Heart left ventricle (tissue), 16 donors: Measurements from ENCODE around the gene LGI2. TPM values are rescaled to one million over a fixed set of nuclear protein-coding genes. Genes with fewer than 3 reads are reported as not detected.
"Not testable (repeated sequence)": the region's sequence is repeated elsewhere in the genome, so short reads cannot be mapped to it uniquely, and the experiment has no call there.

Source experiments
- ATAC-seq, 4 donors: fragments of 200-7000 bp; cut with Tn5 transposase; one replicate each; pipeline ENCODE4 v1.9.1; 2020 to 2022; ENCODE audit warnings: moderate library complexity in 4 of 4, mild to moderate bottlenecking in 3 of 4, moderate number of reproducible peaks in 1 of 4
- DNase-seq, 5 donors: peaks; one replicate each; pipeline ENCODE4 v3.0.0-alpha.2; 2020
- H3K27ac ChIP-seq, 12 donors: fragments of 200-600 bp; sonication (generic) in 4 of 12; one replicate each; pipeline versions ENCODE4 v1.5.0 to v1.8.0; 2016 to 2022; ENCODE audit warnings: mild to moderate bottlenecking in 2 of 12
- H3K27me3 ChIP-seq, 9 donors: fragments of 200-600 bp; sonication (generic) in 2 of 9; one replicate each; pipeline versions ENCODE4 v1.5.1 to v1.8.0; 2016 to 2022; ENCODE audit warnings: mild to moderate bottlenecking in 3 of 9
- H3K36me3 ChIP-seq, 9 donors: fragments of 200-600 bp; sonication (generic) in 2 of 9; one replicate each; pipeline versions ENCODE4 v1.5.0 to v1.8.0; 2018 to 2022; ENCODE audit warnings: mild to moderate bottlenecking in 2 of 9
- H3K4me1 ChIP-seq, 12 donors: fragments of 200-600 bp; sonication (generic) in 4 of 12; one replicate each; pipeline versions ENCODE4 v1.5.0 to v1.8.0; 2016 to 2022; ENCODE audit warnings: mild to moderate bottlenecking in 3 of 12
- H3K4me3 ChIP-seq, 12 donors: fragments of 200-600 bp; sonication (generic) in 4 of 12; one replicate each; pipeline versions ENCODE4 v1.5.0 to v1.8.0; 2017 to 2022; ENCODE audit warnings: mild to moderate bottlenecking in 9 of 12, moderate library complexity in 4 of 12
- H3K9me3 ChIP-seq, 12 donors: fragments of 200-600 bp; sonication (generic) in 4 of 12; one replicate each; pipeline versions ENCODE4 v1.5.0 to v1.8.0; 2016 to 2022; ENCODE audit warnings: mild to moderate bottlenecking in 1 of 12
- POLR2A ChIP-seq, 2 donors: fragments of 450-650 bp; IDR thresholded peaks; one replicate each; pipeline ENCODE4 v1.6.1; 2017; ENCODE audit warnings: antibody characterized with exemption in 2 of 2, mild to moderate bottlenecking in 2 of 2, moderate library complexity in 2 of 2
- WGBS, 4 donors: extraction: QIAGEN DNeasy Blood & Tissue Kit in 2 of 4; methylation state at CpG; one replicate each; pipeline versions ENCODE4 v1.1.5 to v1.1.7; 2013 to 2018; 5-methylcytosine and 5-hydroxymethylcytosine counted together
- intact Hi-C, 10 donors: fragments of 100-400 bp; cut with DNase I; formaldehyde crosslinking; loops; one replicate each; pipeline versions ENCODE4 v1.11.1 to v1.14.2; 2022
- polyA plus RNA-seq, 2 donors: library from polyadenylated mRNA; stranded (reverse); fragments of 200-250 nt; gene quantifications; one replicate each; pipeline ENCODE4 v1.2.3, GENCODE V29; 2013
- total RNA-seq, 9 donors: library from RNA; depleted of rRNA in 2 of 9; stranded (reverse); fragments of >200 nt in 2 of 9; fragmentation: NEBNext Ultra II Directional in 3 of 9; extraction: Animal tissue kit (Norgen Biotek cat#: 25700) in 3 of 9; gene quantifications; one replicate each; pipeline versions ENCODE4 v1.1.0 to v1.2.4, GENCODE V29; 2016 to 2023
- TF ChIP-seq, protein P1 (sequence below), 12 donors: fragments of 200-600 bp; sonication (generic) in 4 of 12; IDR thresholded peaks; one replicate each; pipeline versions ENCODE4 v1.5.0 to v1.8.0; 2018 to 2022; ENCODE audit warnings: antibody characterized with exemption in 12 of 12, mild to moderate bottlenecking in 5 of 12
- donor health status: ischemic (EF 13 %, LVEDD 7.1; RV severe dilation, severe dysfunction).
- donor health status: healthy with polysubstance abuse.
- donor health status: DM: no; HTN: yes; CAD: no.
- donor health status: DM: no; HTN: no; CAD: no.
- donor health status: ischemic (EF 25% LVEDD 6.9; RV normal size, moderate dysfunction).
- donor health status: ischemic (EF 25% LVEDD 5.7; RV mildly dilated, moderate dysfunction).
- donor health status: healthy.
- donor health status: DM: yes; HTN: yes; CAD: no.
- donor health status: ischemic (EF 35%, LVEDD 5.7; RV mildly dilated, moderate dysfunction).
- donor health status: nonischemic (EF 11% LVEDD 7.7; RV severe dilation, severe dysfunction).
- donor health status: DM: yes; HTN: yes; CAD: no.
- donor health status: PGD.
- donor health status: ischemic (EF 29% LVEDD 5.4; RV normal size, mild dysfunction).
- donor health status: nonischemic (EF 23%, LVEDD 6.1; RV moderate dilation, normal function).

The LGI2 gene
- total and polyA plus RNA-seq, 11 donors = 0.50 to 10.6 (median 2.4) TPM

DNA sequence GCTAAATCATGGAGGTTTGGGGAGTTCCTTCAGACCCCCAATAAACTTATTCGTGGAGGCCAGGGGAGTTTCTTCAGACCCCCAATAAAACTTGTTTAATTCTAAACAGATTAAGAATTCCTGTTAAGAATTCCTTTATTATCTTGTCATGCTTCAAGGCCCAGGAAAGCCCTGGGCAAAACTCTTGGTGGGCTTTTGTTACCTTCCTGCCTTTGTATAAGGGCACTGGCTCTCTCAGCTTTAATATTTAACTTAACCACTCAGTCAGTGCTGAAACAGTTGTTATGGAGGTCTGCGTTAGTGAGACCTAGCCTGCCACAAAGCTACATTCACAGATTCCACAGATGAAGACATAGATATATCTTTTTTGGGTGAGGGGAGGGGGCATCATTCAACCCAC, 29.0 kb upstream of the LGI2 start:
- ATAC-seq (no peak), DNase-seq (no peak)
- Histone ChIP-seq H3K36me3 (no peaks in the 10 kb centered on the region), H3K9me3 (peaks cover 0 to 4% (median 0%) of the 10 kb centered on the region in 12 donors), H3K4me1 (peaks cover 0 to 20% (median 0%) of the 10 kb centered on the region in 12 donors), H3K27me3 (no peaks in the 10 kb centered on the region), H3K27ac (peak overlapping the region in 6 of 12 donors; percentile 11 to 67 (median 50)), H3K4me3 (no peak overlapping the region)
- intact Hi-C loops = loop anchor here in 1 of 10 donors (10.0 kb wide), 1 partner anchor 75 kb away; no protein-coding TSS in a partner anchor
- 84 to 91% (median 85%) methylated on average over 2 of the region's 2 CpGs for WGBS, 4 donors
- no peak for TF ChIP-seq POLR2A (IDR thresholded peaks at IDR 0.05)
- TF ChIP-seq, protein P1, sequence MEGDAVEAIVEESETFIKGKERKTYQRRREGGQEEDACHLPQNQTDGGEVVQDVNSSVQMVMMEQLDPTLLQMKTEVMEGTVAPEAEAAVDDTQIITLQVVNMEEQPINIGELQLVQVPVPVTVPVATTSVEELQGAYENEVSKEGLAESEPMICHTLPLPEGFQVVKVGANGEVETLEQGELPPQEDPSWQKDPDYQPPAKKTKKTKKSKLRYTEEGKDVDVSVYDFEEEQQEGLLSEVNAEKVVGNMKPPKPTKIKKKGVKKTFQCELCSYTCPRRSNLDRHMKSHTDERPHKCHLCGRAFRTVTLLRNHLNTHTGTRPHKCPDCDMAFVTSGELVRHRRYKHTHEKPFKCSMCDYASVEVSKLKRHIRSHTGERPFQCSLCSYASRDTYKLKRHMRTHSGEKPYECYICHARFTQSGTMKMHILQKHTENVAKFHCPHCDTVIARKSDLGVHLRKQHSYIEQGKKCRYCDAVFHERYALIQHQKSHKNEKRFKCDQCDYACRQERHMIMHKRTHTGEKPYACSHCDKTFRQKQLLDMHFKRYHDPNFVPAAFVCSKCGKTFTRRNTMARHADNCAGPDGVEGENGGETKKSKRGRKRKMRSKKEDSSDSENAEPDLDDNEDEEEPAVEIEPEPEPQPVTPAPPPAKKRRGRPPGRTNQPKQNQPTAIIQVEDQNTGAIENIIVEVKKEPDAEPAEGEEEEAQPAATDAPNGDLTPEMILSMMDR (IDR thresholded peaks at IDR 0.05) = no peak

- WGBS, 4 donors = 92 to 96% (median 92%) methylated on average over 8 of the region's 8 CpGs
- no peak overlapping the region for H3K27ac ChIP-seq
- peaks cover 0 to 20% (median 0%) of the 10 kb centered on the region in 12 donors for H3K4me1 ChIP-seq
- ATAC-seq (no peak), DNase-seq (no peak)
- TF ChIP-seq, protein P1 (IDR thresholded peaks at IDR 0.05) = no peak
- TF ChIP-seq POLR2A (IDR thresholded peaks at IDR 0.05) = no peak
- no peaks in the 10 kb centered on the region for H3K36me3 ChIP-seq
- no peaks in the 10 kb centered on the region for H3K27me3 ChIP-seq
- intact Hi-C loops = loop anchor here in 1 of 10 donors (10.0 kb wide), 1 partner anchor 74 kb away; no protein-coding TSS in a partner anchor
- peaks cover 0 to 4% (median 0%) of the 10 kb centered on the region in 12 donors for H3K9me3 ChIP-seq
- no peak overlapping the region for H3K4me3 ChIP-seq
These were observed 28.1 kb upstream of the LGI2 start for GRCh38 chr4:25058796-25059195.

GRCh38 chr4:25057299-25057698, 26.6 kb upstream of the LGI2 start:
- peaks cover 0 to 20% (median 0%) of the 10 kb centered on the region in 12 donors for H3K4me1 ChIP-seq
- no peaks in the 10 kb centered on the region for H3K27me3 ChIP-seq
- peak in 2 of 4 donors; percentile 23 to 33 for ATAC-seq
- no peak for DNase-seq
- peaks cover 0 to 4% (median 0%) of the 10 kb centered on the region in 12 donors for H3K9me3 ChIP-seq
- no peak overlapping the region for H3K4me3 ChIP-seq
- 36 to 66% (median 58%) methylated on average over 8 of the region's 8 CpGs for WGBS, 4 donors
- intact Hi-C loops = loop anchor here in 1 of 10 donors (10.0 kb wide), 1 partner anchor 72 kb away; no protein-coding TSS in a partner anchor
- no peaks in the 10 kb centered on the region for H3K36me3 ChIP-seq
- TF ChIP-seq, protein P1 (IDR thresholded peaks at IDR 0.05) = no peak
- TF ChIP-seq POLR2A (IDR thresholded peaks at IDR 0.05) = no peak
- H3K27ac ChIP-seq = no peak overlapping the region

- H3K36me3 ChIP-seq, H3K4me1 ChIP-seq, DNase-seq, H3K4me3 ChIP-seq, H3K27ac ChIP-seq, H3K9me3 ChIP-seq, H3K27me3 ChIP-seq, ATAC-seq: not testable (repeated sequence)
- intact Hi-C loops = loop anchor here in 1 of 10 donors (10.0 kb wide), 1 partner anchor 67 kb away; no protein-coding TSS in a partner anchor
- 72 to 94% (median 92%) methylated on average over 5 of the region's 5 CpGs for WGBS, 4 donors
These were observed 21.3 kb upstream of the LGI2 start for GRCh38 chr4:25052037-25052436.

DNA sequence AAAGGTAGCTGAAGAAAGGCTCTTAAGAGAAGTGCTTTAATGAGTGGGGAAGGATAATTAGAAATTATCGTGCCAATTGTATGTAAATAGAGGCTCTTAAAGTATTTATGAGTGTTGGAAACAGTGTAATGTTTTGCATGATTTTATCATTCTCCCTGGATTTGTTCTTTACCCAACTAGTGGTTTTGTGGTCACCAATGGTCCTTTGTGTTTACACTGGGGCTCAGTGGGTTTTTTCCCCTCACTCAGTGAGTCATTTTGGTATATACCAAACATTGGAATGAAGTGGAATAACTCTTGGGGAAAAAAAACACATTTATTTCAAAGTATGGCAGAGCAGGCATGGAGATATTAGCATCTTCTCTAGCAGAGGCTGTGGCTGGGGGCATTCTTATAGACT, 20.8 kb upstream of the LGI2 start:
- H3K4me3 ChIP-seq = no peak overlapping the region
- 92 to 97% (median 94%) methylated on average over 1 of the region's 1 CpG for WGBS, 4 donors
- no peaks in the 10 kb centered on the region for H3K4me1 ChIP-seq
- intact Hi-C loops = loop anchor here in 1 of 10 donors (10.0 kb wide), 1 partner anchor 67 kb away; no protein-coding TSS in a partner anchor
- no peak overlapping the region for H3K27ac ChIP-seq
- ATAC-seq (no peak), DNase-seq (no peak)
- H3K27me3 ChIP-seq = no peaks in the 10 kb centered on the region
- TF ChIP-seq, protein P1 (IDR thresholded peaks at IDR 0.05) = no peak
- TF ChIP-seq POLR2A (IDR thresholded peaks at IDR 0.05) = no peak
- H3K9me3 ChIP-seq = peaks cover 0 to 5% (median 0%) of the 10 kb centered on the region in 12 donors
- H3K36me3 ChIP-seq = no peaks in the 10 kb centered on the region
